NCI-H345 treated with DMSO at 0.1 percent for 48 hours (cell line): ENCODE measurements around the gene HIPK4.
A peak's percentile ranks its signal among the peaks of the same experiment; 100 is the strongest.
"Not testable (repeated sequence)": the region's sequence is repeated elsewhere in the genome, so short reads cannot be mapped to it uniquely, and the experiment has no call there.

Source experiments
- DNase-seq: peaks from one replicate; lab custom pipeline; 2025; ENCODE audit not compliant: unreplicated experiment; lab: John Stamatoyannopoulos, UW

HIPK4 gene

DNA sequence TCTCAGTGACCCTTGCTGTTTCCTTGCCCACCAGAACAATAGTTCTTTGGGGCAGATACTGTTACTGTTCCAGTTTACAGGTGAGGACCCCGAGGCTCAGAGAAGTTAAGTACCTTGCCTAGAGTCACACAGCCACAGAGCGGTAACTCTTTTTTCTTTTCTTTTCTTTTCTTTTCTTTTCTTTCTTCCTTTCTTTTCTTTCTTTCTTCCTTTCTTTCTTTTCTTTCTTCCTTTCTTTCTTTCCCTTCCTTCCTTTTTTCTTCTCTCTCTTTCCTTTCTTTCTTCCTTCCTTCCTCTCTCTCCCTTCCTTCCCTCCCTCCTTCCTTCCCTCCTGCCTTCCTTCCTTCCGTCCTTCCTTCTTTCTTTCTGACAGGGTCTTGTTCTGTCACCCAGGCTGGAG lies 28.1 kb upstream of the HIPK4 start:
- no peak for DNase-seq

DNA sequence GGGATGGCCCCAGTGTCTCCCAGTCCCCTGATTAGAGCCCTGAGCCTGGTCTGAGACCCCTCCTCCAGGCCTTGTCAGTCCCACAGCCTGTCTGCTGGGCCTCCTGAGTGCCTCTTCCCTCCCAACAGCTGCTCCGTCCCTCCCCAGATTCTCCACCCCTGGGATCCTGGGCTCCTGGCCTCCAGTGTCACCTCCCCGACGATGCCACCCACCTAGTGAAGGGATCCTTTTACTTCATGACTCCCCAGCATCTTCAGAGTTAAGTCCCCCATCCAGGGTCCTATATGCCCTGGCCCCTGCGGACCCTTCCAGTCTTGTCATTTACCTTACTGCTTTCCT lies 27.6 kb upstream of the HIPK4 start:
- DNase-seq: no peak

DNA sequence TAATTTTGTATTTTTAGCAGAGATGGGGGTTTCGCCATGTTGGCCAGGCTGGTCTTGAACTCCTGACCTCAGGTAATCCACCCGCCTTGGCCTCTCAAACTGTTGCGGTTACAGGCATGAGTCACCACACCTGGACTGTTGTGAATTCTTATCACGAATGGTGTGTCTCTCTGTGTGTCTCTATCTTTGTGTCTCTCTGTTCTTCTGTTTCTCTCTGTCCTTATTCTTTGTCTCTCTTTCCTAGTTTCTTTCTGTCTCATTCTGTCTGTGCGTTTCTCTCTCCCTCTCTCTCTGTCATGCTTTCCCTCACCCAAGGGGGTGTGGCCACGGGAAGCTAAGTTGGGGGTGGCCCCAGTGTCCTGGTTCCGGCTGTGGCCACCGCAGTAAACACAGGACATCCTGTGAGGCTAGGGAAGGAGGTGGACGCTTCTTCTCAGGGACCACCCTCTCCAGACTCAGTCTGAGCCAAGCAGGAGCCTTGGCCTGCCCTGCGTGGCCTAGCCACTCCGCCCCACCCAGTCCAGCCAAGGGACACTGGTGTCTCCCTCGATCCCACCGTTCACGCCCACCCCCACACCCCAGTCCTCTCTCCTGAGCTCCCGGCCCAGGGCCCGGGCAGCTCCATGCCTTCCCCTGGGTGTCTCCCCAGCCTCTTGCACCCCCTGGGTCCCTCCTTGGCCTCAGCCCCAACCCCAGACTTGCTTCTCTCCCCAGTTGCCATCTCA lies 27.1 kb upstream of the HIPK4 start:
- no peak for DNase-seq

DNA sequence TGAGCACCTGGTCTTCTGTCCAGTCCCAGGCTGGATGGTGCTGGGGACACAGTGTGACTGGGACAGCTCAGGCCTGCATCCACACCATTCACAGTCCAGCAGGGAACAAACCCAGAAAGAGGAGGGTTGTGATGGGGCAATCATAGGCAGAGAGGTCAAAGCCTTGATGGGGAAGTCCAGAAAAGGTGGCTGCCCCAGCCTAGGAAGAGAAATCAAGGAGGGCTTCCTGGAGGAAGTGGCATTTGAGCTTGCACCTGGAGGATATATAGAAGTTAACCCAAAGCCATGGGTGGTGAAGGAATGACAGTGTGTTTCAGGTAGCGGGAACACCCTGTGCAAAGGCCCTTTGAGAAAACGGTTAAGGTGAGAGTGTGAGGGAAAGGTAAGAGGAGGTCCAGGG lies 25.8 kb upstream of the HIPK4 start:
- no peak for DNase-seq

DNA sequence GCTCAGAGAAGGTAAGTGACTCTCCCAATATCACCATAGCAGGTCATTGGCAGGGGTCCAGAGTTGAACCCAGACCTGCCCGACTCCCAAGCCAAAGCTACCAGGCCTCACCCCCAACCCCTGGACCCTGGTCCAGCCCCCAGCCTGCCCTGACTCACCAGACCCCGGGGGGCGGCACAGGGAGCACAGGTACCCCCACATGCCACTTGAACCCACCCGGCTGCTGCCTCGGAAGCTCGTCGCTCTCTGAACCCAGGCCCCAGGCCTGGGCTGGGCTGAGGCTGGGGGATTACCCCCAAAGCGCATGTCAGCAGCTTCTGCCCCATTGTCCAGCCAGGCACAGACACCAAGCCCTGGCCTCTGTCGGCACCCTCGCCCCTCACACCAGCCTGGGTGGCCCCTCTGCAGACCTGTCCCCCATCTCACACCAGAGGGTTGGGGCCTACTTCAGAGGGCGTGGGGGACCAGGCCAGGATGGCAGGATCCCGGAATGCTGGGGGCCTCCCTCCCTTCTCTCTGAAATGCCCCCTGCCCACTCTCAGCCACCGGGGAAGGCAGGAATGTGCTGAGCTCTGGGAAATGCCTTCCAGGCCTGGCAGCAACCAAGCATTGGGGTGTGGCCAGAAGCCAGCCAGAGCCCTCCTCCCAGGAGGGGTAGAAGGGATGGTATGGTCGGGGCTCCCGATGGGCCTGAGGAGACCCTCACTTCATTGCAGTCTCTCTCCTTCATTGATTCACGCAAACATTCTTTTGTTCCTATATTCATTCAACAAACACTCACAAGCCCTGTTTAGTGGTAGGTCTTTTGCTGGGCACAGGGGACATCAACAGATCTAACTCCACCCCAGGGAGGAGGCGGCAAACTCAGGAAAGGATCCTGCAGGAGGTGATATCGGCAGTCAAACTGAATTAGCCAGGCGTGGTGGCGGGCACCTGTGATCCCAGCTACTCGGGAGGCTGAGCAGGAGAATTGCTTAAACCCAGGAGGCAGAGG lies 24.9 kb upstream of the HIPK4 start:
- DNase-seq: no peak

DNA sequence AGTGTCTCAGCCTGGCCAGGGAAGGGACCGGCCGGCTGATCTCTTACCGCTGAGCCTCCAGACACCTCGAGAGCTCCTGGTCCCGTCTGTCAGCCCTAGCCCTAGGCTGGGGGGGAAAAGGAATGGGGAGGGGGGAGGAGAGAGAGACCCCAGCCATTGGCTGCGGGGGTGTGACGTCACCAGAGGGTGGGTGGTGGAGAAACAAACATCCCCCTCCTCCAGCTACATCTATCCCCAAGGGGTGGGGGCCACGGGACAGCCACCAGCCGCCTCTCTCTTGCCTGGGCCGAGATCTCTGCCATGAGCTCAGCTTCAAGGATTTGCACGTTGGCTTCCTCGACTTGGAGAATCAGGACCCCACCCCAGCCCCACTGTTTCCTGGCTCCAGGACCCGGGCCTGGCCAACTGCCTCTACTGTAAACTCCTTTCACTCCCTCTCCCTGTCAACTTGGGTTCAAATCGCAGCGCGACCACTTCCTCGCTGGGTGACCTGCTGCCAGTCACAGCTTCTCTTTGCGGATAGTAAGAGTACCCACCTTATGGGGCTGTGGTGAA lies 23.4 kb upstream of the HIPK4 start, which contains the start of gene PRX:
Gene PRX (minus strand): TSS at position 88 of the 555 bp plus-strand sequence. CDS start 5,446 bp downstream, outside the sequence.
- DNase-seq: no peak

DNA sequence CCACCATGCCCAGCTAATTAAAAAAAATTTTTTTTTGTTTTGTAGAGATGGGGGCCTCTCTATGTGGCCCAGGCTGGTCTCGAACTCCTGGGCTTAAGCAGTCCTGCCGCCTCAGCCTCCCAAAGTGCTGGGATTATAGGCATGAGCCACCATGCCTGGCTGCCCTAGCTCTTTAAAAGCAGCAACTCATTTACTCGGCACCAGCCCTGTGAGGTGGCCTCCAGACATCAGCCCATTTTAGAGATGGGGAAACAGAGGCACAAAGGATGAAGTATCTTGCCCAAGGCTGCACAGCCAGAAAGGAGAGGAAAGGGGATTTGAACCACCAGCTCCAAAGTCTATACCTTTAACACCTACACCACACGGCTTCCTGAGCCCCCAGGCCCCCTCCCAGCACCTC lies 22.9 kb upstream of the HIPK4 start:
- DNase-seq: no peak

DNA sequence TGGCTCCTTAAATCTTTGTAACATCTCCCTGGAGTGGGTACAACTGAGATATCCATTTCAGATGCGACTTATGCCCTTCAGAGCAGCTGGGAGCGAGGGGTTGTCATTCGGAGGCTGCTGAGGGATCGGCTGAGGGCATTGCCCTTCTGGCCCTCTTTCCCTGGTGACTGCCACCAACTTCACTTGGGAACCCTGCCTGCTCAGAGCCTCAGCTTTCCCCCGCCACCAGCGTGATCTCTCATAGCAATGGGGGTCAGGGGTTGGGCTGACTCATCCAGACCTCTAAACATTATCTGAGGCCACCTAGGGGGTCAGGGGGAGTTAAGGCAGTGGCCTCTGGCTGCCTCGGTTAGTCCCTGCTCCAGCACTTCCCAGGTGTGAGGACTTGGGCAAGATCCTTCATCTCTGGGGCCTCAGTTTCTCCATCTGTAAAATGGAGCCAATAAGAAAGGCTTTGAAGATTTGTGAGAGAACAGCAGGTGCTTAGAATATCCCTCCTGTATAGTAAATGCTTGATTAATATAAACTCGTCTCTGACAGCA lies 22.0 kb upstream of the HIPK4 start:
- DNase-seq: no peak

DNA sequence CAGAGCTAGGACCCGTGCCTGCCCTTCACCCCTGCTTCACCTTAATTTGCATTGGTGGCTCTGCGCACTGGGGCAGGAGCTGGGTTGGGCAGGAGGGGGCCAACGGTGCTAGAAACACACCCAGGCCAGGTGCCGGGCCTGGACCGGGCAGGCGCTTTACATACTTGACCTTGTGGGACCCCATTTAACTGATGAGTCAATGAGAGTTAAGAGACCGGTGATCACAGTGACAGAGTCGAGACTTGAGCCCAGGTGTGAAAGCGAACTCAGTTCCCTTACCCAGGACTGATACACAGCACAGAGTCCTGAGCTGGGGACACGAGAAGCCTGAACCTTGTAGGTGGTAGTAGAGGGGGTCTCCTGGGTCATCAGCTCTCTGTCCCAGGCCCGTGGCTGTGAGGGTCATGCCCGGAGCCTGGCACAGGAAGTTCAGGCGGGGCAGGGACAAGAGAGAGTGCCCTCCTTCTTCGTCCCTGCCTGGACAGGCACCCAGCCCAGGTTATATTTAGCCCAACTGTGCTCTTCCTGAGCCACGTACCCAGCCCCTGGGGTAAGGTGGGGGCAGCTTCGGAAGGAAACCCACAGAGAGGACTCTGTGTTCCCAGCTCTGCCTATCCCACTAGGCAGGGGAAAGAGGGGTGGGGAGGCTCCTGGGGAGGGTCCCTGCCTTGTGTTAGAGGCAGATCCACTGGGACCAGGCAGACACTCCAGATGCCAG lies 21.3 kb upstream of the HIPK4 start:
- DNase-seq: no peak

DNA sequence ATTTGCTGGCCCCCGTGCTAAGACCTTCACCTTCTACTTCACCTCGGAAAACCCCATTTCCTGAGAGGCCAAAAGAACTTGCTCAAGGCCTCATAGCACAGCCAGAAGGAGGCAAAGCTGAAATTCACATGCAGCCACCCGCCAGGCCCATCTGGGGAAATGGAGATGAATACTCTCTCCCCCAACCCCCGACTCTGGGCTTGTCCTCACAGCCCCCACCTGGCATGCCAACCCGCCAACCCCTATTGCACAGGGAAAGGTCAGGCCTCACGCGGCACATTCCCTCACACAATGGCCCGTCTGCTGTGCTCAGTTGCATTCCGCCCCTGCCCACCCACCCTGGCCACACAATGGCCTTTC lies 20.0 kb upstream of the HIPK4 start:
- no peak for DNase-seq

DNA sequence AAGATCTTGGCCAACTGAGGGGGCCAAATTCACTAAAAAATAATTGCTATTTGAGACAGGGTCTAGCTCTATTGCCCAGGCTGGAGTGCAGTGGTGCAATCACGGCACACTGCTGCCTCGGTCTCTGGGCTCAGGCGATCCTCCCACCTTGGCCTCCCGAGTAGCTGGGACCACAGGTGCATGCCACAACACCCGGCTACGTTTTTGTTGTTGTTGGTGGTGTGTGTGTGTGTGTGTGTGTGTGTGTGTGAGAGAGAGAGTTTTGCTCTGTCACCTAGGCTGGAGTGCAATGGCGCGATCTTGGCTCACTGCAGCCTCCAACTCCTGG lies 18.6 kb upstream of the HIPK4 start:
- DNase-seq: not testable (repeated sequence)

DNA sequence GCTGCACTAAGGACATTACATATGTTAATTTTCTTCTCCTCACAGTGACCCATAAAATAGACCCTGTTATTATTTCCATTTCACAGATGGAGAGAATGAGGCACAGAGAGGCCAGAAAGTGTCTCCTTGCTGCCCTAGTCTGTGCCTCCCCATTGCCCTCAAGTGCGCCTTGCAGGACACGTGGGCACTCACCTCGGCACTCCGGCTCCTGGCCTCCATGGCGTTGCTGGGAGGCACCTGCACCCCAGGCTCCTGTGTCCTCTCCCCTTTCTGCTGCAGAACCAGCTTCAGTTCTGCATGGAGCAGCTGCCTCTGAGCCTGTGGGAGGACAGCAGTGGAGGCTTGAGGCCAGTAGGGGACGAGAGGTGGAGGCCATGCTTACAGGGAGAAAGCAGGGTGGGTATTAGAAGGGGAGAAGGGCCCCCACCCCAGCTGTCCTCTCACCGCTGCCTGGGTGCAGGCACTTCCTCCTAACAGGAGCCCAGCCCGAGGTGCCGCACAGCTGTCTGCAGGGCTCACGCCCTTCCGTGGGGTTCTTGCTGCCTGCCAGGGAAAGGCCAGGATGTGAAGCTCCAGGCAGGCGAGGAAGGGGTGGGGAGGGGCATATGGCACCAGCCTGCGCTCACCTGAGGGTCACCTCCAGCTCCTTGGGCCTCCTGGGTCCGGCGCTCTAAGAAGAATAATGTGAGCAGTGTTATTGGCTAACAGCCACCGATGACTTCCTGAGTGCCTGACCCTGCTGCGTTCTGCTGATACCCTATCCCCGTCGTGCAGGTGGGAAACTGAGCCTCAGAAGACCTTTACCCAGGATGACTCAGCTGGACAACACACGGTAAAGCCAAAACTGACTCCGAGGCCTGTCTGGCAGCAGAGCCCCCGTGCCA lies 18.0 kb upstream of the HIPK4 start:
- DNase-seq: no peak

DNA sequence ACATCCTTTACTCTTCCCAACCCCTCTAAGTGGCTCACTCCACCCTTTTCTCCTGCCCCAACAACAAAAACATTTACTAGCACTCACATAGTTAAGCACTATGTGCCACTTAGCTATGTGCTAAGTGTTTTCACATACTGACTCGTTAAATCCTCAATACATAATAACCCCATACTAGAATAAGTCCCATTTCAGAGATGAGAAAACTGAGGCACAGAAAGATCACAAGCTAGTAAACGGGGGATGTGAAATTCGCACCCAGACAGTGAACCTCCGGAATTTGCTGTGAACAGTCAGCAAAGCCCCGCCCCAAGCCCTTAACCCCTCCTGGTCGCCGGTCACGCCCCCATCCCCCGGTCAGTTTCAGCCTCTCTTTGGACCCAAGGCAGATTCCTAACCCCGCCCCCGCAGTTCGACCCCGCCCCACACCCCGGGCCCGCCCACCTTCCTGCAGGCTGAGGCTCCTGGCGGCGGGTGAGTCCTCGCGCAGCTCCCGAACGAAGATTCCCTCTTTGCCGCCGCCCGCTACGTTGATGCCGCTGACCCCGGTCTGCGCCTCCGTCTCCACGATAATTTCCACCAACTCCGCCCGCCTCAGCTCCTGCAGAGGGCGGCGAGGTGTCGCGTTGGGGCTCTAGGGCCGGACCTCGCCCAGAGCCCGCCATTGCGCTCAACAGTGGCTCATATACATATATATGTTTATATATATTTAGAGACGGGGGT lies 13.4 kb upstream of the HIPK4 start:
- peak; percentile 77 for DNase-seq

DNA sequence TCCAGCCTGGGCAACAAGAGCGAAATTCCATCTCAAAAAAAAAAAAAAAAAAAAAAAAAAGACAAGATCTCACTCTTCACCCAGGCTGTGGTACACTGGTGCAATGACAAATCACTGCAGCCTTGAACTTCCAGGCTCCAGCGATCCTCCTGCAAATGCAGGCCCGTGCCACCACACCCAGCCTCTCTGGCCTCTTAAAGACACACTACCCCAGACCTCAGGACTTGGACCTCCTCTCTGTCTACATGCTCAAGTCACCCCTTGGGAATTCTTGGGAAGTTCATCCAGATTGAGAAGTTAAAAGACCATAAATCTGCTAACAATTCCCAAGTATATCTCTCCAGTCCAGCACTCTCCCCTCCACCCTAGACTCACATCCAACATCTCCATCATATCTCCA lies 10.6 kb upstream of the HIPK4 start:
- no peak for DNase-seq

DNA sequence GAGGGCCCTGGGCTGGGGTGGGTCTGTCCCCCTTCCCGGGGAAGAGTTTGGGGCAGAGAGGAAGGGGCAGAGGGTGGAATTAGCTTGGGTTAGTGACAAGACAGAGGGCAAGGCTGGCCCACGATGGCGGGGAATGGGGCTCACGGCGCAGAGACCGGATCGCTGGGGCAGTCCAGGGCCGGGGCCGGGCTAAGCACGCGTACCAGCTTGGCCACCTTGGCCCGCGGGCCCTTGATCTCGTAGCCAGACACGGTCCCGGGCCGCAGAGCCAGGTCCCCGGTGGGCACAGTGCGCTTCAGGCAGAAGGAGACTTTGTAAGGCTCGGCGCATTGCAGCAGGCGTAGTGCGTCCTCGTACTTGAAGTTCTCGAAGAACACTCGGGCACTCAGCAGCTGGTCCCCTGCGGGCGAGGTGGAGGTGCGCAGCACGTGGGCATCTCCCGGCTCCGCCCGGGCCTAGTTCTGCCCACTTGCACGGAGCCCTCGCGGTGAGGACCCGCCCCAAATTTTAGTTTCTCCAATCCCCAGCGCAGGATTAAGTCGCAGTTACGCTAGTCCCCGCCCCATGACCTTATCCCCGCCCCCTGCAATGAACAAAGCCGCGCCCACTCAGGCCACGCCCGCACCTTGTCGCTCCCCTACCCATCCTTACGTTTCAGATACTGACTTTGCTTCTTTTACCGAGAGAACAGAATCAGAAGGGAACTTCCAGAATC lies 8.6 kb upstream of the HIPK4 start:
- no peak for DNase-seq

DNA sequence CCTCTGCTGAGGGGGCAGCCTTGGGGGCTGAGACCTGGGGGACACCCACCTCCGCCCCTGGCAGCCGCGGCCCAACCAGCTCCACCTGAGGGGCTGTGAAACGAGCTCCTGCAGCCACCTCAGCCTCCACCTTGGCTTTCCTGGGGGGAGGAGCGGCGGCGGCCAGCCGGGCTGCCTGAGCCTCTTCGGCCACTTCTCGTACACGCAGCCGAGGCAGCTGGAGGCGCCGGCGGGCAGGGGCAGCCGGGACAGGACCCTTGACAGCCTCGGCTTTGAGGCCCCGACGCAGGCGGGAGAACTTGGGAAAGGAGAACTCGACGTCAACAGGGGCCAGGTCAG lies 7.6 kb upstream of the HIPK4 start:
- DNase-seq: no peak

DNA sequence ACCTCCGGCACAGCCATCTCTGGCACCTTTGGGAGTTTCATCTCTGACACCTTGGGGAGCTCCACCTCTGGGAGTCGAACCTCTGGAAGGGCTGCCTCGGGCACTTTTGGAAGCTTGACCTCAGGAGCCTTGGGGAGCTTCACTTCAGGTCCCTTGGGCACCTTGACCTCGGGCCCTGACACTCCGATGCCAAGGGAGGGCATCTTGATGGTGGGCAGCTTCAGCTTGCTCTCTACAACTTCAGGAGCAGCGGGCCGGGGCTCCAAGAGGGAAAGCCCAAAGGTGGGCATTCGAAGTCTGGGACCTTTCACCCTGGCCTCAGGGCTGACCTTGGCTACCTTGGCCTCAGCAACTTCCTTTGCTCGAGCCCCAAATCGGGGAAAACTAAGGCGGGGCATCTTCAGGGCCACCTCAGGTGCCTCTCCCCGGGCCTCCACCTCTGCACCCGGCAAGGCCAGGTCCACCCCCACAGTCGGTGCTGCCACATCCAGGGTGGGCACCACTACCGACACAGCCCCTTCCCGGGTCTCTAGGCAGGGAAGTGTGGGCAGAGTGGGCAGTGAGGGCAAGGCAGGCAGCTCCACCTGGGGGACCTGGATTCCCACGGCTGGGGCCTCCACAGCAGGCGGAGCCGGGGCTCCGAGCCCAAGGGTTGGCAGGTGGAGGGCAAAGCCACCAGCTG lies 7.0 kb upstream of the HIPK4 start:
- no peak for DNase-seq

DNA sequence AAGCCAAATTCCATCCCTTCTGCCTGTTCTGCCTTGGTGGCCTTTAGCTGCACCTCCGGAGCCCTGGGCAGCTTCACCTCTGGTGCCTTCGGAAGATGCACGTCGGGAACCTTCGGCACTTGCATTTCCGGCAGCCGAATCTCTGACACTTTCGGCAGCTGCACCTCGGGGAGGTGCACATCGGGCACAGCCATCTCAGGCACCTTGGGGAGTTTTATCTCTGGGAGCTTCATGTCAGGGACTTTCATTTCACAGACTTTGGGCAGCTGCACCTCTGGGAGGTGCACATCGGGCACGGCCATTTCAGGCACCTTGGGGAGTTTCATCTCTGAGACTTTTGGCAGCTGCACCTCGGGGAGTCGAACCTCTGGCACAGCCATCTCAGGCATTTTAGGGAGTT lies 6.0 kb upstream of the HIPK4 start:
- DNase-seq: no peak

DNA sequence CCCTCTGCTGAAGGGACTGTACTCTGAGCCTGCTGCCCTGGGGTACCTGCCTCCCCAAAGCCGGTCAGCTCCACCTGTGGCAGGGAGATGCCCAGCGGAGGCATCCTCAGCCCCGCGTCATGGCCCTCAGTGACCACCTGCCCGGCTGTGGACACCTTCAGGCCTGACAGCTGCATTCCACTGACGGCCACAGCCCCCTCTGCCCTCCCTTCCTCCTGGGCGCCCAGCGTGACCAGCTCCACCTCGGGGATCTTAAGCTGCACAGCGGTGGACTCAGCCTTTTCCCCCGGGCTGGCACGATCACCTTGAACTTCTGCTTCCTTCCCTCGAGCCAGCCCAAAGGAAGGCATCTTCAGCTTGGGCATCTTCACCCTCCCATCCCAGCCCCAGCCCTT lies 4.8 kb upstream of the HIPK4 start:
- DNase-seq: no peak
